Activated CD4-positive, alpha-beta T cell treated with anti-CD3 and anti-CD28 coated beads, Interleukin-2, amount 50 U/mL, for 16 hours (primary cell): ENCODE results near the gene MORN3.
"Not testable (repeated sequence)": the region's sequence is repeated elsewhere in the genome, so short reads cannot be mapped to it uniquely, and the experiment has no call there.

ENCODE experiments used
- DNase-seq: peaks from one replicate; pipeline ENCODE4 v3.0.0-alpha.2; 2020

MORN3 gene, protein sequence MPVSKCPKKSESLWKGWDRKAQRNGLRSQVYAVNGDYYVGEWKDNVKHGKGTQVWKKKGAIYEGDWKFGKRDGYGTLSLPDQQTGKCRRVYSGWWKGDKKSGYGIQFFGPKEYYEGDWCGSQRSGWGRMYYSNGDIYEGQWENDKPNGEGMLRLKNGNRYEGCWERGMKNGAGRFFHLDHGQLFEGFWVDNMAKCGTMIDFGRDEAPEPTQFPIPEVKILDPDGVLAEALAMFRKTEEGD

DNA sequence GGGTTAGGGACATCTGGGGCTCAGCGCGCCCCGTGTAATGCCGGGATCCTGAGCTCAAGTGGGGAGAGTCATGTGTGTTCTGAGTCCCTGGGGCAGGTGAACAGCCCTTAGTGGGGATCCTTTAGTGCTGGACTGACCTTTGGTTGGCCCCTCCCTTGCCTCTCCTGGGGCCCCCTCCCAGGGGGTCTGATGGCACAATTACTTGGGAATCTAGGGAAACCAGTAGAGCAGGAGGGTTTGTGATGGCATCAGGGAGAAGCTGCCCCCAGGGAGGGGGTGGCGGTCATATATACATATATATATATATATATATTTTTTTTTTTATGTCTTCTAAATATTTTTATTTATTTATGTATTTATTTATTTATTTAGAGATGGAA lies at the start of gene MORN3:
MORN3 (minus strand) TSS at position 134 of the 380 bp plus-strand sequence. CDS start 171 bp downstream, outside the sequence.
- no peak for DNase-seq

DNA sequence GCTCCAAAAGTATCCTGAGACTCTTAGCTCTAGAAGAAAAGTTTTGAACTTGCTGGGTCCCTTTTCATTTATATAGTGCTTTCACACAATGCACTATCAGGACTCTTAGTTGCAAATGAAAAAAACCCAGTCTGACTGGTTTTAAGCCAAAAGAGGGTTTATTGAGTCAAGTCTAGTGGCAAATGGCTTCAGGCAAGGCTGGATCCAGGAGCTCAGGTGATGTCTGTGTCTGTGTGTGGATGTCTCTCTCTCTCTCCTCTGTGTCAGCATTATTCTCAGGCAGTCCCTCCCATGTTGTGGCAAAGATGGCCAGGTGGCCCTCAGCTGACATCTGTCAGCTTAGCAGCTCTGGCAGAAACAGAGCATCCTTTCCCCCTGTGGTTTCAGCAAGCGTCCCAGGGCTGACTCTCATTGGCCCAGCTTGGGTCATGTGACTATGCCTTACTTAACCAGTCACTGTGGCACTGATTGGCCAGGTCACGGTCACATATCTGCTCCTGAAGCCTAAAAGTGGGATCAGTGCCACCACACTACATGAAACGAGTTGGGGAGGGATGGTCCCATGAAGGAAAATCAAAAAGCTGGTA lies 49.3 kb upstream of the MORN3 start:
- peak; percentile 36 for DNase-seq

DNA sequence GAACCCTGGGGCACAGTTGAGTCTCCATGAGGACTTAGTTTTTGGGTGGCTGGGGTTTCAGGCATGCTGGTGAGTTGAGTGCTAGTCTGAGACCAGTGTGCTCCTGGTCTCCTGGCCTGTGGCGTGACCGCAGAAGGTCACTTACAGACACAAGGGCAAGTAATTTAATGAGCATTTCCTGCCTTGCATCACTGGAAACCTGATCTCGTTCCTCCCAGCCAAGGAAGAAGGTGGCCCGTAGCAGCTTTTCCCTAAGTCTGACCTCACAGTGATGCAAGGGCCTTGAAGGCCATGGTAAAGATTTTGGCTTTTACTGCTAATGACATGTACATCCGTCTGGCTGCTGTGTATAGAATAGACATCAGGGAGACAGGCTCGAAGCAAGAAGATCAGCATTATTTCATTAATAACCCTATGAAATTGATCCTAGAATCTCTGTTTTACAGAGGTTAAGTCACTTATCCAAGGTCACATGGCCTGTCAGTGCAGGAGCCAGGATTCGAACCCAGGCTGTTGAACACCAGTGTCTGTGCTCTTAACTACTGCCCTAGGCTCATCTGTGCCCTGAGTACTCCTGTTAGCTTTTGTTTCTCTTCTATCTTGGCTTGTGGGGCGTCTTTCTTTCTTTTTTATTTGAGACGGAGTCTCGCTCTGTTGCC lies 47.7 kb upstream of the MORN3 start:
- DNase-seq, result no peak

DNA sequence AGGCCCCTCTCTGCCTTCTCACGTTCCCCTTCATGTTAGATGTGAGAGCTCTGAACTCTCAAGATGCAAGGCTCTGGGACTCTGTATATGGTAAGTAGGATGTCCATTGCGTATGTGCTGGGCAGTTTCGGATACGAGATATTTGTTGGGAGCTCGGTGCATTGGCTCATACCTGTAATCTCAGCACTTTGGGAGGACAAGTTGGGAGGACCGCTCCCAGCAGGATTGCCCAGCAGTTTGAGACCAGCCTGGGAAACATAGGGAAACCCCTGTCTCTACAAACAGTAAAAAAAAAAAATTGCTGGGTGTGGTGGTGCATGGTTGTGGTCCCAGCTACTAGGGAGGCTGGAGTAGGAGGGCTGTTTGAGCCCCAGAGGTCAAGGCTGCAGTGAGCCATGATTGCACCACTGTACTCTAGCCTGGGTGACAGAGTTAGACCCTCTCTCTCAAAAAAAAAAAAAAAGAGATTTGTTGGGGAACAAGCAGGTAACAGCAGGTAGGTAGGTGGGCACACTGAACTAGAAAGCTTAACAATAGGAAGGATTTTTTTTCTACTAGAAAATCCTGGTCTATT lies 46.5 kb upstream of the MORN3 start:
- no peak for DNase-seq

DNA sequence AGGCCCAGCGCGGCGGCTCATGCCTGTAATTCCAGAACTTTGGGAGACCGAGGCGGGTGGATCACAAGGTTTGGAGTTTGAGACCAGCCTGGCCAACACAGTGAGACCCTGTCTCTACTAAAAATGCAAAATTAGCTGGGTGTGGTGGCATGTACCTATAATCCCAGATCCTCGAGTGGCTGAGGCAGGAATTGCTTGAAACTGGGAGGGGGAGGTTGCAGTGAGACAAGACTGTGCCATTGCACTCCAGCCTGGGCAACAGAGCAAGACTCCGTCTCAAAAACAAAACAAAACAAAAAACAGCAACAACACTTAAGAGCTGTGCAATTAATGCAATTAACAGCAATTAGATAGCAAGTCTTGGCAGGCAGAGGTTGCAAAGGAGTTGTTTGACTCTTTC lies 45.6 kb upstream of the MORN3 start:
- not testable (repeated sequence) for DNase-seq

DNA sequence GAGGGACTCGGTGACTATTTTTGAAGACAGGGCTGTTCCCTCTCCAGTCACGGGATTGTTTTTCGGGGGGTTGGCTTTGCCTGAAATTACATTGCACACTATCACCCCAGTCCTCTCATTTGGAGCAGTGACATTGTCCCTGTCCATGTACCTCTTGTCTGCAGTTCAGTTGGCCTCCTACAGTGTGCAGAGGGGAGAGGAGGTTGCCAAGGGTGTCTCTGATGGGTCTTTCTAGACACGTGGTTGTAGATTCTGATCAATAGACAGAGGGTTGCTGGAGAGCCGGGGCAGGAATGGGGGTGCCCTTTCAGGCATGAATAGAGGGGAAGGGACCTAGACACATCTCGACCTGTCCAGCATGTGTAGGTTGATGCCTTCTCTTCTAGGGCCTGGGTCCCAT lies 44.3 kb upstream of the MORN3 start:
- DNase-seq, result no peak

DNA sequence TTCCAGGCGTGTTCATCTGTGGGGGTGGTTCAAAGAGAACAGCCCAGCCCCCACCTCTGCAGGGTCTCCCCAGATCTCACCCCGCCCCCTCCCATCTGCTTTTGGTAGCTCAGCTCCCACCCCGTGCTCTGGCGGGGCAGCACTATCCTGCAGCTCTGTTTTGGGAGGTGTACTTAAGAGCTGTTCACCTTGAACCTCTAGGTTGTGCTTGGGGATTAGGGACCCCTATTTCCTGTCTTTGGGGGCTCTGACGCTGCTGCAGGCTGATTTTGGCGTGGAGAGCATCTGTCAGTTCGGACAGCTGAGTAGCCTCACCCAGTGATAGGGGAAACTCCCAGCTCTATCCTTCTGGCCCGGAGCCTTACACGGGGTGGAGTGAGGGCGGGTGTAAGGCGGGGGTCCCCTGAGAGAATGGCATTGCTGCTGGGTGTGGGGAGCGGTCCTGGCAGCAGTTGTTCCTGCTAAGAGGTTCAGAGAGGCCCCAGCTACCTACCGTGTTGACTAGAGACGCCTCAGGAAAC lies 43.9 kb upstream of the MORN3 start:
- DNase-seq, result no peak

DNA sequence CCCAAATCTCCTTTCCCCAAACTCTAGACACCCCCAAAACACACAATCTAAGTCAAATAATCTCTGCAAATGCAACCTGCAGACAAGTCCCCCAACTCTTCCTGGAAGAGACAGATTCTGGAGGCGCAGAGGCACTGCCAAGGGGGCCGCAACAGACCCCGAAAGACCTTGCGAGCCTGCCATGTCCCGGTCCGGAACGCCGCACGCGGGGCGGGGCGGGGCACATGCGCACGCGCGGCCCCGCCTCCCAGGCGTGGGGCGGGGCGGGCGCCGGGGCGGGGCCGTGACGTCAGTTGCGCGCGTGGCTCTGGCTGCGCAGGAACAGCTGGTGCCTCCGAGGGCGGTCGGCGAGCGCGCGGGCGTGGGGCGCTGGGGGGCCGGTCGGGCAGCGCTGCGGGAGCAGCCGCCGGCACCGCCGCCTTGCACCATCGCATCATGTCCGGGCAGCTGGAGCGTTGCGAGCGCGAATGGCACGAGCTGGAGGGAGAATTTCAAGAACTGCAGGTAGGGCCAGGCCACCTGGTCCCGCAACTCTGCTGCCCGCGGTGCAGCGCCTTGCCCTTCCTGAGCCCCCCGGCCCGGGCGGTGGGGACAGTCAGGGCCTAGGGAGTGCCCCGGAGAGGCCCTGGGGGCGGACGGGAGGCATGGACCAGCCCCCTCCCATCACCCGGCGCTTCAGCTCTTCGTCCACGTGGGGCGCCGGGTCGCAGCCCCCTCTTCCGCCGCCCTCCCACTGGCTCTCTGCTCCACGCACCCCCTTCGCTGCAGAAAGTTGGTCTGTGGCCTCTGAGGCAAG lies 43.2 kb upstream of the MORN3 start, which contains the start of gene TMEM120B:
TMEM120B (plus strand) TSS at position 292 of the 796 bp plus-strand sequence; CDS start at position 436, 144 bp downstream.
- DNase-seq, result peak; percentile 88

DNA sequence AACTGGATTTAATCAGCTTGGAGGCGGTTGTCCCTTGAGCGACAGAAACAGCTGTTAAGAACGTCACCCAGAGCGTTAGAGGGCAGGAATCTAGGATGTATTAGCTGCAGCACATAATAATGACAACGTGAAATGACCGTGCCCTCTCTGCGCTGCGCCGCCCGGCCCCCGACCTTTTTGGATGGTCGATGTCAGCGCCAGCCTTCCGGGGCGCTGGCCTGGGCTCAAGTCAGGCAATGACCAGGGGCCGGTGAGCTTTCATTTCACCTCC lies 42.7 kb upstream of the MORN3 start:
- DNase-seq, result peak; percentile 24

DNA sequence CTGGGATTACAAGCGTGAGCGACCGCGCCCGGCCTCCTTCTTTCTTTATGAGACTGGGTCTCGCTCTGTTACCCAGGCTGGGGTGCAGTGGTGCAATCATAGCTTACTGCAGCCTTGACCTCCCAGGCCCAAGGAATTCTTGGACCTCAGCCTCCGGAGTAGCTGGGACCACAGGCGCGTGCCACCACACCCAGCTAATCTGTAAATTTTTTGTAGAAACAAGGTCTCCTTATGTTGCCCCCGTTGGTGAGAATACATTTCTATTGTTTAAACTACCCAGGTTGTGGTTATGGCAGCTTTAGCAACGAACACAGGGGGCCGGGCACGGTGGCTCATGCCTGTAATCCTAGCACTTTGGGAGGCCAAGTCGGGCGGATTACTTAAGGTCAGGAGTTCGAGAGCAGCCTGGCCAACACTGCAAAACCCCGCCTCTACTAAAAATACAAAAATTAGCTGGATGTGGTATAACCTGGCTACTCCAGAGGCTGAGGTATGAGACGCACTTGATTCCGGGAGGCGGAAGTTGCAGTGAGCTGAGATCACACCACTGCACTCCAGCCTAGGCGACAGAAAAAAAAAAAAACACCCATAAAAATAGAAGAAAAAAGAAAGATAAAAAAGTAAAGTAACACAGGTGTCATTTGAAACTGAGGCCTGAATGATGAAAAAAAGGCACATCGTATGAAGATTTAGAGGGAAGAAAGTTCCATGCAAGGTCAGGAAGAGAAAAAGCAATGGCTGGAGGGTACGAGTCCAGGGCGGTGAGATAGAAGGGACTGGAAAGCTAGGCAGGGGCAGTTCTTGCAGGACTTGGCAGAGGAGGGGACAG lies 42.1 kb upstream of the MORN3 start:
- DNase-seq, result peak; percentile 27

DNA sequence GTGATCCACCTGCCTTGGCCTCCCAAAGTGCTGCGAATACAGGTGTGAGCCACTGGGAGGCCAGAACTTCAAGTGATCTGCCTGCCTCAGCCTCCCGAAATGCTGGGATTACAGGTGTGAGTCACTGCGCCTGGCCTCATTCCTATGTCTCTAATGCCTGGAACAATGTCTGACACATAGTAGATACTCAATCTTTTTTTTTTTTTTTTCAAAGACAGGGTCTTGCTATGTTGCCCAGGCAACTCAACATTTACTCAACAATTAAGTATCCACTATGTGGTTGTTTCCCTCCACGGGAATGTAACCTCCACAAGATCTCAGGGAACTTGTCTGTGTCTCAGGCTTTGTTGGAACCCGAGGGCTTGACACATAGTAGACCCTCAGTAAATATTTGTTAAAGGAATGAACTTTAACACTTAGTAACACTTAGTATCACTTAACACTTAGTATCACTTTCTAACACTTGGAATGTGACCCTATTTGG lies 40.1 kb upstream of the MORN3 start:
- no peak for DNase-seq

DNA sequence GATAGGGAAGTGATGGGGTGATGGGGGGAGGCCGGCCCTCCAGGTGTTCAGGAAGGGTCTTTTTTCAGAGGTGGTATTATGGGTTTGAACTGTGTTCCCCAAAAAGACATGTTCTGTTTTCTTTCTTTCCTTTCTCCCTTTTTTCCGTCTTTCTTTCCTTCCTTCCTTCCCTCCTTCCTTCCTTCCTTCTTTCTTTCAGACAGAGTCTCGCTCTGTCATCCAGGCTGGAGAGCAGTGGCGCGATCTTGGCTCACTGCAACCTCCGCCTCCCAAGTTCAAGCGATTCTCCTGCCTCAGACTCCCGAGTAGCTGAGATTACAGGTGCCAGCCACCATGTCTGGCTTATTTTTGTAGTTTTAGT lies 39.6 kb upstream of the MORN3 start:
- DNase-seq, result not testable (repeated sequence)

DNA sequence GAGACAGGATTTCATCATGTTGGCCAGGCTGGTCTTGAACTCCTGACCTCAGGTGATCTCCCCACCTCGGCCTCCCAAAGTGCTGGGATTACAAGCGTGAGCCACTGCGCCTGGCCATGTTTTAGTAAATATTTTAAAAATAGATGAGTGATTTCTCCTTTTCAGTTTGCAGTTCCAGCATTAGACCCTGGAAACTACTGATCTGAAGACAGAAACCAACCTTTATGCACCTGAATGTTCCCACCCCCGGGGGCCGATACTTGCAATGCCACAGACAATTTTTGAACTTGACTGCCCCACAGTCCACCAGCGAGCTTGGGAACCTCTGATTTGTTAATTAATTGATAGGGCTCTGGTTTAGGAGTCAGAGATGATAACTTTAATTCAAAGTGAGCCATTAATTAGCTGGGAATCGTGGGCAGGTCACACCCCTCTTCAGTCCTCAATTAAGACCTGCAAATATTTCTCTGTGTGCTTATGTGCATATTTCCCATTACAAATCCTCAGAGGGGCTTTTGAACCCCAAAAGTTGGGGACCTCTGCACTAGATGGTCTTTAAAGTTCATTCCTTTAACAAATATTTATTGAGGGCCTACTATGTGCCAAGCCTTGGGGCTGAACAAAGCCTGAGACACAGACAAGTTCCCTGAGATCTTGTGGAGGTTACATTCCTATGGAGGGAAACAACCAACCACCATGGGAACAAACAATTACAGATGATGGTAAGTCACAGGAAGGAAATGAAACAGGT lies 39.0 kb upstream of the MORN3 start:
- DNase-seq, result no peak

DNA sequence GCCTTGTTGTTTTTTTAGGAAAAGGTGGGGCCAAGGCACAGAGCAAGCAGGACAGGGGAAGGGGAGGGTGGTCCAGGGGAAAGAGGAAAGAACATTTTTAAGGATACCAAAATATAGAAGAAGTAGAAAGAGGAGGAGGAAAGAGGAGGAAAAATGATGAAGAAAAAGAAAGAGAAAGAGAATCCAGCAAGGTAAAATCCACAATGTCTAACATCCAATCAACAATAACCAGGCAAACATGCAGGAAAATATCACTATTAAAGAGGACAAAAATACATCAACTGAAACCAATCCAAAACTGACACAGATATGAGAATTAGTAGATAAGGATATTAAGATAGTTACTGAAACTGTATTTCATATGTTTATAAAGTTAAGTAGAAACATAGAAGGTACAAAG lies 36.1 kb upstream of the MORN3 start:
- DNase-seq, result no peak

DNA sequence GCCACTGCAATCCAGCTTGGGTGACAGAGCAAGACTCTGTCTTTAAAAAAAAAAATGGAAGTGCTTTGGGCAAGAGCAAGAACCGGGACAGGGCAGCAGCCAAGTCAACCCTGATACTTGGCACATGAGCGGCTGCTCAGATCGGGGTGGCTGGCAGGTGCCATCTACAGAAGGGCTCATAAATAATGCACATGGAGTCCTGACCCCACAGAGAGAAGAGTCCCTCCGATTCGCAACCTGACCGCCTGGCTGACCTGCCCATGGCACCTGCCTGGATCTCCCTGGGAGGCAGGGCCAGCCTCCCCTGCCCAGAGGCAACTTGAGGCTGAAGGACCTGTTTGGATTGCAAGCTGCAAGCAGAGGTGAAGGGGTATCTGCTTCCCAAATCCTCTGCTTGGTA lies 33.5 kb upstream of the MORN3 start:
- no peak for DNase-seq

DNA sequence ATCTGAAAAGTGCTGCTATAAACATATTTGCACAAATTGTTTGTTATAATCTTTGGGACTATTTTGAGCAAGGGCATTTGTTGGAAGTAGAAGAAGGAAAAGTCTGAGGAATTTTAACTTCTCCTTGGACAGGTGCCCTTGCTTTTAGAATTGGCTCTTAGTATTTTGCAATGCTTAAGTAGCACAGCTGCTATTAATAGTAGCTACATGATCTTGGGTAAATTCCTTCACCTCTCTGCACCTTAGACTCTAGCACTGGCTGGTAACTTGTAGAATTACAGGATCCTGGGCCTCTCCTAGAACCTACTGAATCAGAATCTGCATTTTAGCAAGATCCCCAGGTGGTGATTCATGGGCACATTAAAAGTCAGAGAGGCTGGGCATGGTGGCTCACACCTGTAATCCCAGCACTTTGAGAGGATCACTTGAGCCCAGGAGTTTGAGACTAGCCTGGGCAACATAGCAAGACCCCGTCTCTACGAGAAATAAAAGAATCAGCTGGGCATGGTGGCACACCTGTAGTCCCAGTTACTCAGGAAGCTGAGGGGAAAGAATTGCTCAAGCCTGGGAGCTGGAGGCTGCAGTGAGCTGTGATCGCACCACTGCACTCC lies 32.3 kb upstream of the MORN3 start:
- no peak for DNase-seq

DNA sequence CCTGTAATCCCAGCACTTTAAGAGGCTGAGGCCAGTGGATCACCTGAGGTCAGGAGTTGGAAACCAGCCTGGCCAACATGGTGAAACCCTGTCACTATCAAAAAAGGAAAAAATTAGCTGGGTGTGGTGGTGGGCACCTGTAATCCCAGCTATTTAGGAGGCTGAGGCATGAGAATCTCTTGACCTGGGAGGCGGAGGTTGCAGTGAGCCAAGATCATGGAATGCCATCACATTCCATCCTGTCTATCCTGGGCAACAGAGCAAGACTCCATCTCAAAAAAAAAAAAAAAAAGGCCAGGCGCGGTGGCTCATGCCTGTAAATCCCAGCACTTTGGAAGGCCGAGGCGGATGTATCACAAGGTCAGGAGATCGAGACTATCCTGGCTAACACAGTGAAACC lies 28.4 kb upstream of the MORN3 start:
- DNase-seq, result not testable (repeated sequence)

DNA sequence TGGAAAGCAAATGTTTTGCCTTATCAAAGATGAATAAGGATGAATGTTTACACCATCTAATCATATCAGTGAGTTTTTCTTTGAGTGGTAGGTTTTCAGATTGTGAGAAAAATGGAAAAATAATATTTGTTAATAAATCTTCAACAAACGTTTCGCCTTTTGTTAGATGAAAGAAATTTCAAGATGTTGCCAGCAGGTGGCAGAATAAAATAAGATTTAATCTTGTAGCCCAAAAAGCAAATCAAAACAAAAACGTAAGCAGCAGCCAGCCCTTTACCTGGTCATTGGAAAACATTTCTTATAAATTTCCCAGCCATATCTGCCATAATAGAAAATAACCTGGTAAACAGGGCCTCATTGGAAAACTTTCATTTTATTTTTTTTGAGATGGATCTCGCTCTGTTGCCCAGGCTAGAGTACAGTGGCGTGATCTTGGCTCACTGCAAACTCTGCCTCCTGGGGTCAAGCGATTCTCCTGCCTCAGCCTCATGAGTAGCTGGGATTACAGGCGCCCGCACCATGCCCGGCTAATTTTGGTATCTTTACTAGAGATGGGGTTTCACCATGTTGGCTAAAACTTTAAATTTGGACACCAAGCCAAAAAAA lies 27.7 kb upstream of the MORN3 start:
- peak; percentile 62 for DNase-seq

DNA sequence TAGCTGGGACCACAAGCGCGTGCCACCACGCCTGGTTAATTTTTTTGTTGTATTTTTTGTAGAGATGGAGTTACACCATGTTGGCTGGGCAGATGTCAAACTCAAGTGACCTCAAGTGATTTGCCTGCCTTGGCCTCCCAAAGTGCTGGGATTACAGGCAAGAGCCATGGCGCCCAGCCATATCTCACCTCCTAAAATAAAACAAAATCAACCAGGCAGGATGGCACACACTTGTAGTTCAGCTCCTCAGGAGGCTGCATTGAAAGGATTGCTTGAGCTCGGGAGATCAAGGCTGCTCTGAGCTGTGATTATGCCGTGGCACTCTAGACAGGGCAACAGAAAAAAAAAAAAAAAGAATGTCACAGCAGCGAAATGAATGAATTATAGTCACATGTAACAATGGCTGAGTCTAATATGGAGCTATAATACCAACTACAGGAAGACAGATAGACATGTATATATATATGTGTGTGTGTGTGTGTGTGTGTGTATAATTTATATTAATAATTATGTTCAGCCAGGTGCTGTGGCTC lies 23.8 kb upstream of the MORN3 start:
- DNase-seq, result no peak

DNA sequence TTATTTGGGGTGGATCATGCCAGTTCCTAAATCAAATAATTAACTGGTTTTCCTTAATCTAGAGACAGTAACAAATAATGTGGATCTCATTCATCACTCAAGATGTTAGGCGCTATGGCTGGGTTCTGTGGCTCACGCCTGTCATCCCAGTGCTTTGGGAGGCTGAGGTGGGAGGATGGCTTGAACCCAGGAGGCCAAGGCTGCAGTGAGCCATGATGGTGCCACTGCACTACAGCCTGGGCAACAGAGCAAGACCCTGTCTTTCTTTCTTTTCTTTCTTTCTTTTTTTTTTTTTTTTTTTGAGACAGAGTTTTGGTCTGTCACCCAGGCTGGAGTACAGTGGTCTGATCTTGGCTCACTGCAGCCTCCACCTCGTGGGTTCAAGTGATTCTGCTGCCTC lies 23.3 kb upstream of the MORN3 start:
- not testable (repeated sequence) for DNase-seq
